Muscle layer of duodenum (tissue), 2 donors: ENCODE measurements around the gene KIAA0319L.
"Not testable (repeated sequence)": the region's sequence is repeated elsewhere in the genome, so short reads cannot be mapped to it uniquely, and the experiment has no call there.

Experiments
- H3K27ac ChIP-seq: one replicate; pipeline ENCODE4 v1.7.0; 2013; ENCODE audit warnings: mild to moderate bottlenecking, low read length
- H3K27me3 ChIP-seq: one replicate; pipeline ENCODE4 v1.7.0; 2013; ENCODE audit warnings: low read depth, mild to moderate bottlenecking, control low read depth, low read length
- H3K36me3 ChIP-seq, 2 donors: one replicate each; pipeline ENCODE4 v1.7.0; 2013; ENCODE audit warnings: low read length in 2 of 2, control low read depth in 1 of 2, mild to moderate bottlenecking in 1 of 2; ENCODE audit not compliant: insufficient read depth in 2 of 2, control insufficient read depth in 1 of 2
- H3K4me1 ChIP-seq, 2 donors: one replicate each; pipeline ENCODE4 v1.7.0; 2013; ENCODE audit warnings: low read length in 2 of 2, mild to moderate bottlenecking in 2 of 2, control low read depth in 1 of 2, moderate library complexity in 1 of 2; ENCODE audit not compliant: insufficient read depth in 2 of 2, control insufficient read depth in 1 of 2
- H3K4me3 ChIP-seq, 2 donors: one replicate each; pipeline ENCODE4 v1.7.0; 2013; ENCODE audit warnings: low read length in 2 of 2, low read depth in 1 of 2, mild to moderate bottlenecking in 1 of 2
- H3K9me3 ChIP-seq, 2 donors: one replicate each; pipeline ENCODE4 v1.7.0; 2013; ENCODE audit warnings: low read length in 2 of 2, control low read depth in 1 of 2, mild to moderate bottlenecking in 1 of 2; ENCODE audit not compliant: control insufficient read depth in 1 of 2
- donor health status: healthy.

The KIAA0319L gene

GRCh38 chr1:35592991-35593769 is 36.0 kb upstream of the KIAA0319L start:
- peaks cover 0 to 15% of the 10 kb centered on the region in 2 donors for H3K36me3 ChIP-seq
- H3K27me3 ChIP-seq = no peaks in the 10 kb centered on the region
- no peak overlapping the region for H3K4me3 ChIP-seq
- H3K27ac ChIP-seq = no peak overlapping the region
- H3K9me3 ChIP-seq = no peaks in the 10 kb centered on the region
- H3K4me1 ChIP-seq = no peaks in the 10 kb centered on the region

GRCh38 chr1:35591211-35591610 is 34.0 kb upstream of the KIAA0319L start:
- Histone ChIP-seq H3K27me3 (no peaks in the 10 kb centered on the region), H3K4me3 (no peak overlapping the region), H3K4me1 (no peaks in the 10 kb centered on the region), H3K9me3 (no peaks in the 10 kb centered on the region), H3K27ac (no peak overlapping the region), H3K36me3 (peaks cover 0 to 15% of the 10 kb centered on the region in 2 donors)

DNA sequence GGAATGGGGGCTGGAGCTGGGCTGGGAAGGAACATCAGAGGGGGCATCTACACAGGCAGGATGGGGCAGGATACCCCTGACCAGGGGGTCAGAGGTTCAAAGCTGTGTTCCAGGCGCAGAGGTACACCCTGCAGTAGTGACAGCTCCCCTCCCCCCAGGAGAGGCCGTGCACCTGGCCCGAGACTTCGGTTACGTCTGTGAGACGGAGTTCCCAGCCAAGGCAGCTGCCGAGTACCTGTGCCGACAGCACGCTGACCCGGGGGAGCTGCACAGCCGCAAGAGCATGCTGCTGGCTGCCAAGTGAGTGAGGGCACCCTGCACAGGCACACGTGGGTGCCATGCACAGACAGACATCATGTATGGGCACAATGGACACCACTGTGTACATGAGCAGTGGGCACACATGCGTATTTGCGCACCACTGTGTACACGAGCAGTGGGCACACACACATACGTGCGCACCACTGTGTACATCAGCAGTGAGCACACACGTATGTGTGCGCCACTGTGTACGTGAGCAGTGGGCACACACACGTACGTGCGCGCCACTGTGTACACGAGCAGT is 33.4 kb upstream of the KIAA0319L start:
- Histone ChIP-seq H3K4me3 (no peak overlapping the region), H3K9me3 (no peaks in the 10 kb centered on the region), H3K4me1 (no peaks in the 10 kb centered on the region), H3K36me3 (peaks cover 0 to 12% of the 10 kb centered on the region in 2 donors), H3K27me3 (no peaks in the 10 kb centered on the region), H3K27ac (no peak overlapping the region)

GRCh38 chr1:35589516-35590427 is 32.6 kb upstream of the KIAA0319L start:
- H3K27ac ChIP-seq = no peak overlapping the region
- peaks cover 0 to 10% of the 10 kb centered on the region in 2 donors for H3K36me3 ChIP-seq
- H3K4me3 ChIP-seq = no peak overlapping the region
- H3K27me3 ChIP-seq = no peaks in the 10 kb centered on the region
- no peaks in the 10 kb centered on the region for H3K4me1 ChIP-seq
- no peaks in the 10 kb centered on the region for H3K9me3 ChIP-seq

DNA sequence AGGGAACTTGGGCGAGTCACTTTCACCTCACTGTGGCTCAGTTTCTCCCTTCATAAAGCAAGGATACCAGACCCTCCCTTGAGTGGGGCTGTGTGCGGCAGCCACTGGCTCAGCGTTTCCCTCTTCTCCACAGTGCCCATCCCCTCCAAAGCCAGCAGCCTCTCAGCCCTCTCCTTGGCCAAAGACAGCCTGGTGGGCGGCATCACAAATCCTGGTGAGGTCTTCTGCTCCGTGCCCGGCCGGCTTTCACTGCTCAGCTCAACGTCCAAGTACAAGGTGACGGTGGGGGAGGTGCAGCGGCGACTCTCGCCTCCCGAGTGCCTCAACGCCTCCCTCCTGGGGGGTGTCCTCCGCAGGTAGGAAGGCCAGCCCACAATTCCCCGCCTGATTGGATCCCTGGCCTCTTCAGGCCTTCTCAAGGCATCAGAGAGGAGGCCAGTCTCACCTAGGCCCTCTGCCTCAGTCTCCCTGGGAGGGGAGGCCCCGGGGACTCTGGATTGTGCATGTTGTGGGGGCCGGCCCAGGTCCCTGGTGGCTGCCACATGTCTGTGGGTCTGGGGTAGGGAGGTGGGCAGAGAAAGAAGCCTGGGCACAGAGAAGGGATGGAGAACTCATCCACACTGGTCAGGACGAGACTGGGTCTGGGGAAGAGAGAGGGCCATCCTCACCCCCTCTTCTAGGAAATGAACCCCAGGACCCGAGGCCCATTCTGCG is 31.2 kb upstream of the KIAA0319L start:
- H3K27ac ChIP-seq = no peak overlapping the region
- H3K9me3 ChIP-seq = no peaks in the 10 kb centered on the region
- no peaks in the 10 kb centered on the region for H3K4me1 ChIP-seq
- H3K36me3 ChIP-seq = peaks cover 0 to 10% of the 10 kb centered on the region in 2 donors
- H3K4me3 ChIP-seq = no peak overlapping the region
- H3K27me3 ChIP-seq = no peaks in the 10 kb centered on the region

DNA sequence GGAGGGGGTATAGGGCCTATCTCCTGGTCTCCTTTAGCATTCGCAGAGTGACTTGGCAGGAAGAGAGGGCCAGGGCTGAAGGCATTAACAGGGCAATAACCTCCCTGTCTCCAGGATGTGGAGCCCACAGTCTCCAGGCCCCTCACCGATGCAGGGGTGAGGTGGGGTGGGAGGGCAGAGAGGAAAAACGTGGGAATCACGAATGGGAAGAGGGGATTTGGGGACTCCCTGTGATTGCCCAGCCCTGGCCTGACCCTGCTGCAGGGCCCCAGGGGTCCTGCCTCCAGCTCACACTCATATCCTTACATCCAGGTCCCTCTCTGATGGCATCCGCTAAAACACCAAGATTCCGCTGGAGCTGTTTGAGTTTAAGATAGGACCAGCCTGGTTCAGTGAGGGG is 30.5 kb upstream of the KIAA0319L start:
- H3K27ac ChIP-seq = no peak overlapping the region
- no peaks in the 10 kb centered on the region for H3K4me1 ChIP-seq
- H3K36me3 ChIP-seq = peaks cover 0 to 10% of the 10 kb centered on the region in 2 donors
- H3K27me3 ChIP-seq = no peaks in the 10 kb centered on the region
- H3K9me3 ChIP-seq = no peaks in the 10 kb centered on the region
- no peak overlapping the region for H3K4me3 ChIP-seq

DNA sequence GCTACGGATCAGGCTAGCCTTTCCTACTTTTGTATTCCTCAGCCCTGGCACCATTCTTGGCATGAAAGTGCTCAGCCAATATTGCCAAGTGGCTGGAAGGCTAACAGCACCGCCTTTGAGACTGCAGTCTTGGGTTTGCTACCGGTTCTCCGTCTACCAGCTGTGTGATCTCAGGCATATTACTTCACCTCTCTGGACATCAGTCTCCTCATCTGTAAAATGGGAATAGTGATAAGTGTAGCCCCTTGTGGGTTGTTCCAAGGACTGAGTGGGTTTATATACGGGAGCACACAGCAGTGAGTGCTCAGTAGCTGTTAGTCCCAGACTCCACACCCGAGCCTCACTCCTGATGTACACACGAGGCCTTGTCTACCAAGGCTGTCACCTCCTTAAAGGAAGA is 29.6 kb upstream of the KIAA0319L start:
- no peak overlapping the region for H3K4me3 ChIP-seq
- H3K4me1 ChIP-seq = no peaks in the 10 kb centered on the region
- H3K36me3 ChIP-seq = peaks cover 0 to 10% of the 10 kb centered on the region in 2 donors
- H3K27ac ChIP-seq = no peak overlapping the region
- H3K27me3 ChIP-seq = no peaks in the 10 kb centered on the region
- no peaks in the 10 kb centered on the region for H3K9me3 ChIP-seq

GRCh38 chr1:35585805-35586204 is 28.6 kb upstream of the KIAA0319L start:
- not testable (repeated sequence) for H3K4me3 ChIP-seq, H3K27ac ChIP-seq, H3K36me3 ChIP-seq, H3K27me3 ChIP-seq, H3K4me1 ChIP-seq, H3K9me3 ChIP-seq

- H3K4me1 ChIP-seq = no peaks in the 10 kb centered on the region
- no peaks in the 10 kb centered on the region for H3K36me3 ChIP-seq
- no peaks in the 10 kb centered on the region for H3K27me3 ChIP-seq
- H3K27ac ChIP-seq = no peak overlapping the region
- H3K9me3 ChIP-seq = no peaks in the 10 kb centered on the region
- no peak overlapping the region for H3K4me3 ChIP-seq
These were observed 28.1 kb upstream of the KIAA0319L start for GRCh38 chr1:35585281-35585680.

DNA sequence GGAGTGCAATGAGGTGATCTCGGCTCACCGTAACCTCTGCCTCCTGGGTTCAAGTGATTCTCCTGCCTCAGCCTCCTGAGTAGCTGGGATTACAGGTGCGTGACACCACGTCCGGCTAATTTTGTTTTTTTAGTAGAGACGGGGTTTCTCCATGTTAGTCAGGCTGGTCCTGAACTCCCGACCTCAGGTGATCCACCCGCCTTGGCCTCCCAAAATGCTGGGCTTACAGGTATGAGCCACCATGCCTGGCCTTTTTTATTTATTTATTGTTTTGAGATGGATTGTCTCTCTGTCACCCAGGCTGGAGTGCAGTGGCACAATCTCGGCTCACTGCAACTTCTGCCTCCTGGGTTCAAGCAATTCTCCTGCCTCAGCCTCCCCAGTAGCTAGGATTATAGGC is 24.4 kb upstream of the KIAA0319L start:
- not testable (repeated sequence) for H3K4me3 ChIP-seq, H3K9me3 ChIP-seq, H3K27ac ChIP-seq, H3K27me3 ChIP-seq, H3K36me3 ChIP-seq
- peaks cover 0 to 15% of the 10 kb centered on the region in 2 donors for H3K4me1 ChIP-seq

- Histone ChIP-seq H3K9me3 (no peaks in the 10 kb centered on the region), H3K4me1 (peaks cover 0 to 20% of the 10 kb centered on the region in 2 donors), H3K27me3 (peaks cover 13% of the 10 kb centered on the region), H3K4me3 (no peak overlapping the region), H3K27ac (no peak overlapping the region), H3K36me3 (no peaks in the 10 kb centered on the region)
These were observed 23.8 kb upstream of the KIAA0319L start for GRCh38 chr1:35580949-35581388.
